ENCODE measurements around the gene TM9SF3.

DNA sequence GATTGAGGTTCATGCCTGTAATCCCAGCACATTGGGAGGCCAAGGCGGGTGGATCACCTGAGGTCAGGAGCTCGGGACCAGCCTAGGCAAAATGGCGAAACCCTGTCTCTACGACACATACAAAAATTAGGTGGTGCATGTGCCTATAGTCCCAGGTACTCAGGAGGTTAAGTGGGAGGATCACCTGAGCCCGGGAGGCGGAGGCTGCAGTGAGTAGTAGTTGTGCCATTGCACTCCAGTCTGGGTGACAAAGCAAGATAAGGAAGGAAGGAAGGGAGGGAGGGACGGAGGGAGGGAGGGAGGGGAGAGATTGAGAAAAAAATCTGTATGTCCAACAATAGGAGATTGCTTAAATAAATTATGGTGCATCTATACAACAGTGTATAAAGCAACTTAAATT, 86.3 kb downstream of the TM9SF3 start:
- no peak for TF ChIP-seq EZH2 (IDR thresholded peaks at IDR 0.05; ENCODE audit: low read length, missing control alignments)
- TF ChIP-seq CTCF (conservative IDR thresholded peaks at IDR 0.05 in 1 of 2, IDR thresholded peaks at IDR 0.05 in 1 of 2; ENCODE audit: low read depth in 1 of 2, low read length in 2 of 2) = no peak
